Vagina (tissue), 2 donors: ENCODE measurements around the gene DHRS4. TPM values are rescaled to one million over a fixed set of nuclear protein-coding genes. Genes with fewer than 3 reads are reported as not detected.

Experiments
- DNase-seq, 2 donors: peaks; one replicate each; pipeline ENCODE4 v3.0.0-alpha.2; 2017; ENCODE audit errors: extremely low spot score in 2 of 2
- H3K27ac ChIP-seq: fragments of 200-600 bp; sonication (generic); one replicate; pipeline ENCODE4 v1.5.1; 2019
- H3K27me3 ChIP-seq: fragments of 200-600 bp; sonication (generic); one replicate; pipeline ENCODE4 v1.5.1; 2019
- H3K36me3 ChIP-seq, 2 donors: fragments of 200-600 bp; sonication (generic); one replicate each; pipeline ENCODE4 v1.5.1; 2017 to 2019
- H3K4me1 ChIP-seq: fragments of 200-600 bp; sonication (generic); one replicate; pipeline ENCODE4 v1.5.1; 2019
- H3K4me3 ChIP-seq, 2 donors: fragments of 200-600 bp; sonication (generic); 1 replicate in 1 of 2; 2 replicates in 1 of 2; pipeline ENCODE4 v1.5.1; 2016 to 2019
- H3K9me3 ChIP-seq: fragments of 200-600 bp; sonication (generic); one replicate; pipeline ENCODE4 v1.5.1; 2019
- CTCF ChIP-seq, 3 experiments: fragments of 450-650 bp in 2 of 3; fragments of 200-600 bp in 1 of 3; sonication (generic) in 1 of 3; IDR thresholded peaks; one replicate each; pipeline ENCODE4 v1.5.1; 2017 to 2019; ENCODE audit warnings: antibody characterized with exemption in 3 of 3, mild to moderate bottlenecking in 2 of 3, moderate library complexity in 2 of 3
- POLR2A ChIP-seq, 2 donors: fragments of 450-650 bp; IDR thresholded peaks; one replicate each; pipeline ENCODE4 v1.6.1; 2017; ENCODE audit warnings: antibody characterized with exemption in 2 of 2, mild to moderate bottlenecking in 2 of 2, moderate library complexity in 2 of 2
- POLR2AphosphoS5 ChIP-seq, 2 donors: sonication (generic); formaldehyde crosslinking; IDR thresholded peaks; one replicate each; pipeline ENCODE4 v1.9.0; 2017; ENCODE audit warnings: antibody characterized with exemption in 2 of 2, mild to moderate bottlenecking in 2 of 2, low read depth in 1 of 2; ENCODE audit not compliant: insufficient read depth in 1 of 2
- intact Hi-C: fragments of 100-400 bp; cut with DNase I; formaldehyde crosslinking; loops from one replicate; pipeline ENCODE4 v1.15.1; 2023
- total RNA-seq: library from RNA; depleted of rRNA; stranded (reverse); fragments of >200 nt; gene quantifications from one replicate; pipeline ENCODE4 v1.2.3, GENCODE V29; 2016

DHRS4 gene
- total RNA-seq: 21.4 TPM

GRCh38 chr14:23953464-23954278 is at the start of gene DHRS4:
Gene DHRS4, plus strand, starts transcription at chr14:23953770. Its CDS starts 19 bp downstream, at chr14:23953789.
- Histone ChIP-seq H3K4me3 (peak within 1 kb of the TSS; percentile 65 to 85), H3K36me3 (no peaks in the 10 kb centered on the region), H3K4me1 (peaks cover 29% of the 10 kb centered on the region), H3K27me3 (no peaks in the 10 kb centered on the region), H3K27ac (peak within 1 kb of the TSS; percentile 89), H3K9me3 (no peaks in the 10 kb centered on the region)
- intact Hi-C loops: no loop called here
- TF ChIP-seq POLR2AphosphoS5 (IDR thresholded peaks at IDR 0.05; ENCODE audit: insufficient read depth in 1 of 2, low read depth in 1 of 2) (peak; percentile 35 to 85), POLR2A (IDR thresholded peaks at IDR 0.05) (no peak), CTCF (IDR thresholded peaks at IDR 0.05) (peak; percentile 67 to 96 (median 89))
- DNase-seq: no peak

DNA sequence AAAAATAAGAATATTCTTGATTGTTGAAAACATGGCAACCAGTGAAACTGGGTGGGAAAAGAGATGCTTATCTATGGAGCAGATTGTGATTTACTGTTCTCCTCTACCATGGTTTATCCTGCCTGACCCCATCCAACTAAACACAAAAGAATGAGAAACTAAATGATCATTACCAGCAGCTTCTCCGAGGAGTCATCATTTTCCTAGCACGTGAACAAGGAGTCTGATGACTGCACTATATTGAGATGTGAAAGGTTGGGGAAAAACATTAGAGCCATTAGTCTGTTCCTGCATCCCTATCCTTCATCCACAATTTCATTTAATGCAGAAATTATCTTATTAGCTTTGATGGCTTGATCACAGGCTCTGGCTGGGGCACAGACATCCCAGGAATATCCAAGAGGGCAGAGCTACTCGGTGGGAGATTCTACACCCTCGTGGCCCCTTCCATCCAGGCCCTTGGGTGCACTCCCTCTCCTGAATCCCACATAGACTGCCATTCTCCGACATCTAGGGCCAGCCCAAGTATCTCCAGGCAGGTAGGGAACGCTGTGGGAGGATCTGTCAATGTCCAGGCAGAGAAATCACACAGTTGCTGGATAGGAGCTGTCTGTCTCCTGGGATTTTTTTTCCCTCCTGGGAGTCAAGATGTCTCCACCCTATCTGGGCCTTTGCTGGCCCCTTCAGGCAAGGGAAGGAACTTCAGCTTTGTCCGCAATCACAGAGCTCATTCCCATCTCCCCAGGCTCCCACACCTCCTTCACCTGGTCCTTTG is 43.3 kb upstream of the DHRS4 start:
- Histone ChIP-seq H3K36me3 (no peaks in the 10 kb centered on the region), H3K27me3 (no peaks in the 10 kb centered on the region), H3K4me1 (no peaks in the 10 kb centered on the region), H3K27ac (no peak overlapping the region), H3K4me3 (no peak overlapping the region), H3K9me3 (no peaks in the 10 kb centered on the region)
- no peak for DNase-seq
- TF ChIP-seq POLR2AphosphoS5 (IDR thresholded peaks at IDR 0.05; ENCODE audit: insufficient read depth in 1 of 2, low read depth in 1 of 2) (no peak), CTCF (IDR thresholded peaks at IDR 0.05) (peak in 1 of 3 experiments; percentile 36), POLR2A (IDR thresholded peaks at IDR 0.05) (no peak)
- intact Hi-C loops: no loop called here

DNA sequence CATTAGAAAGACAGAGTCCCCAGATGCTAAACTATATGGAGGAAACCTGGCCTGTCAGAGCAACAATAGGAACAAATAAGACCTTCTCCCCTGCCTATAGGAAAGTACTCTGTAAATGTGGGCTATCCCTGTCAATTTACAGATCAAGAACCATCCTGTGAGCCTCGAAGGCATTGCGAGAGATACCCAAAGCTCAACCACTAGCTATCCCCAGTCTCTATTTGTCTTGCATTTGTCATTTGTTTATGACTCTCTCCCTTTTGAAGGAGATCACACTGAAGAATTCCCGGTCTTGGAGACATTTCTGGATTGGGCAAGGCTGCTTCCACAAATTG is 42.7 kb upstream of the DHRS4 start:
- H3K27me3 ChIP-seq: no peaks in the 10 kb centered on the region
- H3K27ac ChIP-seq: no peak overlapping the region
- no peaks in the 10 kb centered on the region for H3K36me3 ChIP-seq
- no peaks in the 10 kb centered on the region for H3K9me3 ChIP-seq
- no peak for TF ChIP-seq POLR2AphosphoS5 (IDR thresholded peaks at IDR 0.05; ENCODE audit: insufficient read depth in 1 of 2, low read depth in 1 of 2)
- no peak for TF ChIP-seq POLR2A (IDR thresholded peaks at IDR 0.05)
- no peaks in the 10 kb centered on the region for H3K4me1 ChIP-seq
- no peak overlapping the region for H3K4me3 ChIP-seq
- no peak for DNase-seq
- intact Hi-C loops: no loop called here

DNA sequence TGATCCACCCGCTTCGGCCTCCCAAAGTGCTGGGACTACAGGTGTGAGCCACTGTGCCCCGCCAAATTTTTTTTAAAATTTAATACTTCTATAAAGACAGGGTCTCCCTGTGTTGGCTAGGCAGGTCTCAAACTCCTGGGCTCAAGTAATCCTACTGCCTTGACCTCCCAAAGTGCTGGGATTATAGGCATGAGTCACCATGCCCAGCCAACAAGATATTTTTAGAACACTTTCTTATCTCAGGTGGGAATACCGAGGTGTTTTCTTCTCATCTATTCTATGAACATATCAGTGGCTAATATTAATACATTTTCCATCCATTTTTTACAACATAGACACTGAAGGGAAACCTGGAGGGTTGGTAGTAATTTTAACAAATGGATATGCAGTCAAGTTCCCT is 38.0 kb upstream of the DHRS4 start:
- TF ChIP-seq CTCF (IDR thresholded peaks at IDR 0.05) (no peak), POLR2AphosphoS5 (IDR thresholded peaks at IDR 0.05; ENCODE audit: insufficient read depth in 1 of 2, low read depth in 1 of 2) (no peak), POLR2A (IDR thresholded peaks at IDR 0.05) (no peak)
- Histone ChIP-seq H3K27ac (no peak overlapping the region), H3K9me3 (no peaks in the 10 kb centered on the region), H3K36me3 (no peaks in the 10 kb centered on the region), H3K27me3 (no peaks in the 10 kb centered on the region), H3K4me1 (no peaks in the 10 kb centered on the region), H3K4me3 (no peak overlapping the region)
- no peak for DNase-seq
- intact Hi-C loops: no loop called here

GRCh38 chr14:23916004-23916403 is 37.6 kb upstream of the DHRS4 start:
- Histone ChIP-seq H3K4me1 (no peaks in the 10 kb centered on the region), H3K27ac (no peak overlapping the region), H3K27me3 (no peaks in the 10 kb centered on the region), H3K4me3 (no peak overlapping the region), H3K9me3 (no peaks in the 10 kb centered on the region), H3K36me3 (no peaks in the 10 kb centered on the region)
- no peak for DNase-seq
- intact Hi-C loops: no loop called here
- TF ChIP-seq CTCF (IDR thresholded peaks at IDR 0.05) (no peak), POLR2A (IDR thresholded peaks at IDR 0.05) (no peak), POLR2AphosphoS5 (IDR thresholded peaks at IDR 0.05; ENCODE audit: insufficient read depth in 1 of 2, low read depth in 1 of 2) (no peak)
